NCI-H146 treated with DMSO at 0.1 percent for 48 hours (cell line): ENCODE measurements around the gene FNBP1.

Experiments
- DNase-seq: peaks from one replicate; lab custom pipeline; 2025; ENCODE audit not compliant: unreplicated experiment; lab: John Stamatoyannopoulos, UW

FNBP1 gene

DNA sequence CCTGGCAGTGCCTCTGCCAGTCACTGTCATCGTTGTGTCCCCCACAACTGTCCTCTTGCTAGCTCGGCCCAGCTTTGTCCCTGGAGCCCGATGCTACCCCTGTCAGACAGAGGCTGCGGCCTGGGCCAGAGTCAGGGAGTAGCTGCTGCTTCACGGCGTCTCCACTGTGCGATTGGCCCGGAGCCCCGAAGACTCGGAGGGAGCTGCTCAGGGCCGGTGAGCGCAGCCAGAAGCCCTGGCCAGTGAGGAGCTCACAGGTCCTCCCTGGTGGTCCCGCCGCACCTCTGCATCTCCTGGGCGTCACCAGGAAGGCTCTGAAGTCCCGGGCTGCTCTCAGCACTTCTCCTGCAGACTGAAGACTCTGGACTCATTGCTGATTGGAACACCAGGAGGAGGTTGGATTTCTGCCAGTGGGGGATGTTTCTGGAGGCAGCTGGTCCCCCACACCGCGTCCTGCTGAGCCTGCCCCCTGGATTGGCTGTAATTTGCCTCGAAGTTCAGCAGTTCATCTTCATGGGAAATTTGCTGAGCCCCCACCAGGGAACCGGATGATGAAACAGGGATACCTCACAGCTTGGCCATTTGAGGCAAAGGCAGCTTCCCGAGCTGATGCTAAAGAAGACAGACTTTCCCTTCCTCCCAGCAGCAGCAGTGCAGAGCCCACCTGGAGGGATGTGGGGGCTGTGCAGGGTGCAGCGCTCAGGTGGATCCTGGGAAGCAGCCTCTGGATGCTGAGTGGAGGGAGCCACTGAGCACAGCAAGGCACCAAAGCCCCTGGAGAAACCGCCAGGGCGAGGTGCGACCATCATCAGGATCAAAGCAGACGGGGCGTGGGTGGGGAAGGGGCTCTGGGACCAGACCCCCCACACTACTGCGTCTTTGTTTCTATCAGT, 162.1 kb downstream of the FNBP1 start:
- no peak for DNase-seq

DNA sequence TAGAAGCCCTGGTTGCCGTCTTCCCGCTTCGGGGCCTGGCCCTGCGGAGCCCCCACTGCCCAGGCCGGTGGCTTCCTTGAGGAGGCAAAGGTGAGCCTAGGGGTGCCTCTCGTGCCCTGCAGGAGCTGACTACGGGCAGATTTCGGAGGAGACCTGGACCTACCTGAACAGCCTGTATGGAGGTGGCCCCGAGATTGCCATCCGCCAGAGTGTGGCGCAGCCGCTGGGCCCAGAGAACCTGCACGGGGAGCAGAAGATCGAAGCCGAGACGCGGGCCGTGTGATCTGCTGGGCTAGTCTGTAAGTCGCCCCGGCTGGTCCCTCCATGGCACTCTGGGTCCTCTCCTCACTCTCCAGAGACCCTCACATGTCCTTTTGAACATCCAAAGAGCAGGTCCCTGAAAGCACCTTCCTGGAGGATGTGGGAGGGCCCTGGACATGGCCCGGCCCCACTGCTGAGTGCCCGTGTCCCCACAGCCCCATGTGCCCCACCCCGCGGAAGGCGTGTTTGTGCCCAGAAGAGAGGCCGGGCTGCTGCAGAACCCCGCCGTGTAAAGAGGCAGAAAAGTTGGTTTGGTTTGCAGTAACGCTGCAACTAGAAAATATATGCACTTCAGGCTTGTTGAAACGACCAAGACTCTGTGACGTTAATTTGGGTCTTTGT, 162.9 kb downstream of the FNBP1 start:
- DNase-seq: no peak

DNA sequence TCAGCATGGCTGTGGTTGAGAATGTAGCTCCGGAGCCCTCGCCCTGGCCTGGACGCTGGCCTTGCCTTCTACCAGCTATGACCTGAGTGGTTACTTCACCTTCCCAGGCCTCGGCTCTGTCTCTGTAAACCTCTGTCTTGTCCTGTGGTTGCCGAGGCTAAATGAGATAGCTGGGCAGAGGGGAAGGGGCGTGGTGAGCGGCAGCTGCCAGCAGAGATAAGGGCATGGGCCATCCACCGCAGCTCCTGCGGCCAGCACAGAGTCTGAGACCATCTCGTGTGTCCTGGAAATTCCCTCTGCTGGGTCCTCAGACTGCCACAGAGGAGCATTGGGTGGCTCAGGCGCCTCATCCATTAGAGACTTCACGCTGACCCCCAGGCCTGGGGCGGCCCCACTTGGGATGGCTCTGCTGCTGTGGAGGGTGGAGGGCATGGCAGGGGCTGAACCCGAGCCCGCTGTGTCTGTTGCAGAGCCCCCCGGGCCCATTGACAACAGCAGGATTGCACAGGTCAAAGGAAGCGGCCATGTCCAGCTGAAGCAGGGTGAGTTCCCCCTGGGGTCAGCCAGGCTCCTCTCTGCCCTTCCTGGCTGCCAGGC, 163.8 kb downstream of the FNBP1 start:
- DNase-seq: no peak

DNA sequence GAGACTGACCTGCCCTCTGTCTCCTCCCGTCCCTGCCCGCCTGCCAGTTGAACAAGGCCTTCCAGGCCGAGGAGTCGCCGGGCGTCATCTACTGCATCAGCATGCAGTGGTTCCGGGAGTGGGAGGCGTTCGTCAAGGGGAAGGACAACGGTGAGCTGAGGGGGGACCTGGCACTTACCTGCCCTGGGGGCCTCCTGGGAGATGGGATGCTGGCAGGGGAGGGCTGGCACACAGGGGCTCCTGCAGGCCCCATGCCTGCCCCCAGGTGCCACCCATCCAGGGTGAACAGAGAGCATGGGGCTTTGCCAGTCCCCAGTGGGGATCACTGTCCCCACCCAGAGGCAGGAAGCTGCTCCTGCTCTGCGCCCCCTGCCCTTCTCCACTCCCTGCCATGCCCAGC, 164.7 kb downstream of the FNBP1 start:
- no peak for DNase-seq

DNA sequence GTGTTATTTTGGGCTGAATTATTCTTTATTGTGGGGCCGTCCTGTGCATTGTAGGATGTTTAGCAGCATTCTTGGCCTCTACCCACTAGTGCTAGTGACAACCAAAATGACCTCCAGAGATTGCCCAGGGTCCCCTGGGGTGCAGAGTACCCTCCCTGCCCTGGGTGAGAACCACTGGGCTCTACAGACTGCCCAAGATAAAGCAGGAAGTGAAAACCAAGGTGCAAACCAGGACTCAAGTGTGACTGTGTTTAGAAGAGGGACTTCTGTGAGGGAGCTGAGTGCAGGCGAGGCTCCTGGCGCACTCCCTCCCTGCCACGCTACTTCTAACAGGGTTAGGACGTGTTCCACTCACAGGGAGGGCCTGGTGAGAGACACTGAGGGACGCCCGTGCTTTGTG, 166.2 kb downstream of the FNBP1 start:
- DNase-seq: no peak

DNA sequence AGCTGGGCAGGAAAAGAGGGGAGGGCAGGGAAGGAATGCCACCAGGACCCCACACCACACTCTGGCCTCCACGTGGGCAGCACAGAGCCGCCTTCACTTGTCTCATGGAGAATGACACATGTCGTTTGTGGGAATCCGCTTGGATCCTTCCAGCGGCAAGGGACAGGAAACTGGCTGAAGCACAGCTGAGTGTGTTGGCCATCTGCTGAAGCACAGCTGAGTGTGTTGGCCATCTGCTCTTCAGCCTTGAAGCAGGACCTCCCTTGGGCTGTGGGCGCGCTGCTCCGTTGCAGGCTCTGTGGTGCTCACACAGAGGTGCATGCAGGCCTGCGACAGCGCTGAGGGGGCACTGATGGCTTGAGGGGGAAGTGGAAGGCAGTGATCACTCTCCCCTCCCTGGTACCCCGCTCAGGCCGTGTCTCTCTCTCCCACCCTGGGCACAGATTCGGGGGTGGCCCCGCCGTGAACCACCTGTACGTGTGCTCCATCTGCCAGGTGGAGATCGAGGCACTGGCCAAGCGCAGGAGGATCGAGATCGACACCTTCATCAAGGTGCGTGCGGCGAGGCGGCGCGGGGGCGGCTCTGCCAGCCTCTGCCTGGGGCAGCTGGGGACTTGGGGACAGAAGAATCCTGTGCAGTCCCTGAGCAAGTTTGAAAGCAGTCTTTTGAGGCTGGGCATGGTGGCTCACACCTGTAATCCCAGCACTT, 167.1 kb downstream of the FNBP1 start:
- no peak for DNase-seq

DNA sequence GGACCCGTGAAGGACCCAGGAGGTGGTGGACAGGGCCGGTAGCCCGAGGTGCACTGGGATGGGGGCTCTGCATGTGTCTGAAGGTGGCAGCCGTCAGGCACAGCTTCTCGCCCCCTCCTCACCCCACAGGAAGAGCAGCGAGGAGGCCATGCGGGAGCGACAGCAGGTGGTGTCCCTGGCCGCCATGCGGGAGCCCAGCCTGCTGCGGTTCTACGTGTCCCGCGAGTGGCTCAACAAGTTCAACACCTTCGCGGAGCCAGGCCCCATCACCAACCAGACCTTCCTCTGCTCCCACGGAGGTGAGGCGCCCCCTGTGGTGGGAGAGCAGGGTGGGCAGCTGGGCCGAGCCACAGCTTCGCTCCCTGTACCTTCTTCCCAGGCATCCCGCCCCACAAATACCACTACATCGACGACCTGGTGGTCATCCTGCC, 167.8 kb downstream of the FNBP1 start:
- no peak for DNase-seq

DNA sequence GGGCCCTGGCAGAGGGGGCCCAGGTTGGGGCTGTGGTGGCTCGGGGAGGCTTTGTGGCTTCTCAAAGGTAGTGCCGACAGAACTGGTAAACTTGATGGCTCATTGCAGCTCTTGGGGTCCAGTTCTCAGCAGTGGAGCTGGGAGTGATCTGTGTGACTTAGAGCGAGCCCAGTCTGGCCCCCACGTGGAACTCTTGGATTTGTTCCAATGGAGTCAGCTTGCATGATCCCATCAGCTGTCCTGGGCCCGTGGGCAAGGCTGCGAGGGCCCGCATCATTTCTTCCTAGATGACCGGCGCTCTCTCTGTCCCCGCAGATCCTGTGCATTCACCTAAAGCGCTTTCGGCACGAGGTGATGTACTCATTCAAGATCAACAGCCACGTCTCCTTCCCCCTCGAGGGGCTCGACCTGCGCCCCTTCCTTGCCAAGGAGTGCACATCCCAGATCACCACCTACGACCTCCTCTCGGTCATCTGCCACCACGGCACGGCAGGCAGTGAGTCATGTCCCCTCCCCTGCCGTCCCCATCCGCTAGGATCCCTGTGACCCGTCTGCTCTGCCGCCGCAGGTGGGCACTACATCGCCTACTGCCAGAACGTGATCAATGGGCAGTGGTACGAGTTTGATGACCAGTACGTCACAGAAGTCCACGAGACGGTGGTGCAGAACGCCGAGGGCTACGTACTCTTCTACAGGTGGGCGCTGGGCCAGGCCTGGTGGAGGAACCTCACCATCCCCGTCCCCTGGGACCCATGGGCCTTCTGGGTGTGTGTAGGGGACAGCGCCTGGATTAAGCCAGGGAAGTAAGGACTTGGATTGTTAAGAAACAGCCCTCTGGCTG, 168.5 kb downstream of the FNBP1 start:
- DNase-seq: no peak

DNA sequence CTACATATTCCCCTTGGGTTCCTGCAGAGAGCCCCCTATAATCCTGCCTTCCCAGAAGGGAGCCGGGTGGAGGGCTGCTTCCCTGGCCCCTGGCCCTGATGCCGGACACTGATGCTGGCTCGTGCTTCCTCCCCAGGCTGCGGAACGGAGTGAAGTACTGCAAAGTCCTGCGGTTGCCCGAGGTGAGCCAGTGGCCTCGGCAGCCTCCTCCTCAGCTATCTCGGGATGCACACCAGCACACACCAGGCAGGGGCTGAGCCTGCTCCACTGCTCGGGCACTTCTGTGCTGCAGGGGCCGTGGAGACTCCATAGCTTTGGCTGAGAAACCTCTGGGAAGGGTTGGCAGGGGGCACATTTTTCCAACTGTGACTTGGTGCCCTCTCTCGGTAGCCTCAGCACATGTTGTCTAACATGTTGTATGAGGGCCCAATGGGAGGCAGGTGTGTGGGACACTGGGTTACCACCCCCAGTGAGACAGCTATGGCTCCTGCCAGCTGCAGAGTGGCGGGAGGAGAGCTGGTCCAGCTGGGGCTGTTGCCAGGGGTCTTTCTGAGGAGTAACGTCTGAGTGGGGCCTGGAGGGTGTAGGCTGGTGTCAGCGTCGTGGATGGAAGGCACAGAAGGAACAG, 169.3 kb downstream of the FNBP1 start:
- DNase-seq: no peak

DNA sequence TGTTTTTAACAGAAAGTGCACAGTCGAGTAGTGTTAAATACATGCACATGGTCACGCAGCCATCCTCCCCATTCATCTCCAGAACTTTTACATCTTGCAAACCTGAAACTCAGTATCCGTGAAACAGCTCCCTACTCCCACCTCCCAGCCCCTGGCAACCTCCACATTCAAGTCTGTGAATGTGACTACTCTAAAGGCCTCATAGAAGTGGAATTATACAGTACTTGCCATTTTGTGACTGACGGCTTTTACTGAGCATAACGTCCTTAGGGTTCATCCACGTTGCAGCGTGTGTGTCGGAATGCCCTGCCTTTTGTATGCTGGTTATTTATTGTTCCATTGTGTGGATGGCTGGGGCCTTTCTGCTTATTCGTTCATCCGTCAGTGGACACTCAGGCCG, 171.9 kb downstream of the FNBP1 start:
- no peak for DNase-seq

DNA sequence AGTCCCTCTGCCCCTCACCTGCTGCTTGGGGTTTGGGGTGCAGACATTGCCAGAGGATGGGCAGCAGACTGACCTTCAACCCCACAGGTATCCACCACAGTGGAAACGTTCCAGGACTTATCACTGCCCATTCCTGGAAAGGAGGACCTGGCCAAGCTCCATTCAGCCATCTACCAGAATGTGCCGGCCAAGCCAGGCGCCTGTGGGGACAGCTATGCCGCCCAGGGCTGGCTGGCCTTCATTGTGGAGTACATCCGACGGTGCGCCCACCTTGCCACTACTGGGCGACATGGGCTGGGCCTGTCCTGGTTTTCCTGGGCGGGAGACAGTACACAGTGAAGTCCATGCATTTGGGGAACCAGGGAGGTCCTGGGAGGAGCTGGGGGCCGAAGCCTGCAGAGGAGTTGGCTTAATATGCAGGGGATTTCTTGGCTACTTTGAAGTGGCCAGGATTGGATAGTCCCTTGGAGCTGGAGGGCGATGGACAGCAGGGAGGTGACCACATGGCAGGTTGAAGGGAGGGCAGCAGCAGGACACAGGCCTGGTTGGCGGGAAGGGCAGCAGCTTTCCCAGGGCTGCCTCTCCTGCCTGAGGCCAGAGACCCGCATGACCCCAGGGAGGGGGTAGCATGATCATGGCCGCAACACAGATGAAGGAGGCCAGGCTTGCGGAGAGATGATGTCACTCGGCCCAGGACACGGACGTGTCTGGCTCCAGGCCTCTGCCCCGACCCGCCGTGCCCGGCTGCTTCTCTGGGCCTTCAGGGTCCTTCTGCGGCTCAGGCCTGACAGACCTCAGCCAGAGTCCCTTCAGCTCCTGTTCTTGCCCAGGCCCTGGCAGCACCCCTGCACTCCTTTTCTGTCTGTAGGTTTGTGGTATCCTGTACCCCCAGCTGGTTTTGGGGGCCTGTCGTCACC, 173.1 kb downstream of the FNBP1 start:
- no peak for DNase-seq

DNA sequence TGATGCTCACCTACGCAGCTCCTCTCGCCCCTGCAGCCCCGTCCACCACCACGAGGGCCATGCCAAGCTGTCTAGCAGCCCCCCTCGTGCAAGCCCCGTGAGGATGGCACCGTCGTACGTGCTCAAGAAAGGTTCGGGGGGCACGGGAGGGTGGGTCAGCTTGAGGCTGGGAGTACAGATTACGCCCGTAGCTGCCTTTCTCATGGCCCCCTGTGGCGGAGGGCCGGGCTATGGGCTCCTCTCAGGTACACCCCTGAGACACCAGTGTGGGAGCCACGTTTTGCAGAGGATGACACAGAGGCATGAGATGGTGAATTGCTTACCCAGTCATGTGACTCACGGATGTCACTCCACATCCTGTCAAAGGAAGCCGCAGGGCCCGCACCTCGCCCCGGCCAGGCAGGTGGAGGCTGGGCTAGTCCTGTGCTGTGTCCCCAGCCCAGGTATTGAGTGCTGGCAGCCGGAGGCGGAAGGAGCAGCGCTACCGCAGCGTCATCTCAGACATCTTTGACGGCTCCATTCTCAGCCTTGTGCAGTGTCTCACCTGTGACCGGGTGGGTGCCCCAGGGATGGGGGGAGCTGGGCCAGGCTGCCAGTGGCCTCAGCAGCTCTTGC, 174.0 kb downstream of the FNBP1 start:
- no peak for DNase-seq

DNA sequence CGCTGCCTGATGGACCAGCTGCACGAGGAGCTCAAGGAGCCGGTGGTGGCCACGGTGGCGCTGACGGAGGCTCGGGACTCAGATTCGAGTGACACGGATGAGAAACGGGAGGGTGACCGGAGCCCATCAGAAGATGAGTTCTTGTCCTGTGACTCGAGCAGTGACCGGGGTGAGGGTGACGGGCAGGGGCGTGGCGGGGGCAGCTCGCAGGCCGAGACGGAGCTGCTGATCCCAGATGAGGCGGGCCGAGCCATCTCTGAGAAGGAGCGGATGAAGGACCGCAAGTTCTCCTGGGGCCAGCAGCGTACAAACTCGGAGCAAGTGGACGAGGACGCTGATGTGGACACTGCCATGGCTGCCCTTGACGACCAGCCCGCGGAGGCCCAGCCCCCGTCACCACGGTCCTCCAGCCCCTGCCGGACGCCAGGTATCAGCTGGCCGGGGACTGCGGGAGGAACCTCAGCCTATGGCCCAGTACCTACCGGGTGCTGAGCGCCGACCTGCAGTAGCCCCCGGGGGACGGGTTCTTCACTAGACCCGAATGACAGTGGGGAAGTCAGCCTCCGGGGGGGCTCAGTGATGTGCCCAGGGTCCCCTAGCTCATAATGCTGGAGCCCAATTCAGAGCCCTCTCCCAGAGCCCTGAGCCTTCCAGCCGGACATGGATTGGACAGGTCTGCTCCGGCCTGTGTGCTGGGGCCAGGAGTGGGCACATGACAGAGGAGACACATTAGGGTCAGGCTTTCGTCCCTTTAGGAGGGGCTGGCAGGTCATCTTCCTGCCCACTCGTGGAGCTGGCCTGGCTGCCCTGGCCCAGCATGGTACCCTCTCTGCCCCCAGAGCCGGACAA, 174.7 kb downstream of the FNBP1 start:
- no peak for DNase-seq

DNA sequence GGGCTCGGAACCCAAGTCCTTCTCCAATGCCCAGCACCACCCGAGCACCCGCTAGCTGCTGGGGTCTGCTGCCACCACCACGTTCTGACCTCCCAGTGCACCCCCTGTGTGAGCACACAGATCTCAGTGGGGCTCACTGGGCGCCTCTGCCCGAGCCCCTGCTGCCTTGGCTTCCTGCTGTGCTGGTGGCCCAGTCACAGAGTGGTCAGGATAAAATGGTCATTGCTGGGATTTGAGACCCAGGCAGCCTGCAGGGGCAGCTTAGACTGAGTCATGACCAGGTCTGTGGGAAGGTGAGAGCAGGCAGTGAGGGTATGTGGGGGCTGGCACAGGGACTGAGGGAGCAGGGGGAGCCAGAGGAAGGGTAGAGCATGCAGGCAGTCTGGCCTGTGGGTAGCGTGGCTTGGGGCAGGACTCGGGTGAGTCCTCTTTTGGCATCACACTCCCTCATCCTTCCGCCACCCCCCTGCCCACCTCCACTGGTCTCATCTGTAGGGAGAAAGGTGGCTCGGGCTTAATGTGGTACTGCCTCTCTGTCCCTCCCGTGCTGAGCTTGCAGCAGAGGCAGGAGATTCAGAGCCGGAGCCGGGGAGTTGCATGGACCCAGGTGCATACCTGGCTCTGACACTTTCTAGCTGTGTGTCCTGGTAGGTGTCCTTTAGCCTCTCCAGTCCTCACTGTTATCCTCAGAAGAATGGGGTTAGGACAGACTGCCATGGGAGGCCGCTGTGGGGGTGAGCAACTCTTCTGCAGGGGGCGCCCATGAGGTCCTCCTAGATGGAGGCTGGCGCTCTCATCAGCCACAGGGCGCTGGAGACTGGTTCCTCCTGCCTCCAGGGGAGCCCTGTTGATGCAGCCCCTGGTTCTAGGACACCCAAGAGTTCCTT, 175.6 kb downstream of the FNBP1 start:
- DNase-seq: no peak

DNA sequence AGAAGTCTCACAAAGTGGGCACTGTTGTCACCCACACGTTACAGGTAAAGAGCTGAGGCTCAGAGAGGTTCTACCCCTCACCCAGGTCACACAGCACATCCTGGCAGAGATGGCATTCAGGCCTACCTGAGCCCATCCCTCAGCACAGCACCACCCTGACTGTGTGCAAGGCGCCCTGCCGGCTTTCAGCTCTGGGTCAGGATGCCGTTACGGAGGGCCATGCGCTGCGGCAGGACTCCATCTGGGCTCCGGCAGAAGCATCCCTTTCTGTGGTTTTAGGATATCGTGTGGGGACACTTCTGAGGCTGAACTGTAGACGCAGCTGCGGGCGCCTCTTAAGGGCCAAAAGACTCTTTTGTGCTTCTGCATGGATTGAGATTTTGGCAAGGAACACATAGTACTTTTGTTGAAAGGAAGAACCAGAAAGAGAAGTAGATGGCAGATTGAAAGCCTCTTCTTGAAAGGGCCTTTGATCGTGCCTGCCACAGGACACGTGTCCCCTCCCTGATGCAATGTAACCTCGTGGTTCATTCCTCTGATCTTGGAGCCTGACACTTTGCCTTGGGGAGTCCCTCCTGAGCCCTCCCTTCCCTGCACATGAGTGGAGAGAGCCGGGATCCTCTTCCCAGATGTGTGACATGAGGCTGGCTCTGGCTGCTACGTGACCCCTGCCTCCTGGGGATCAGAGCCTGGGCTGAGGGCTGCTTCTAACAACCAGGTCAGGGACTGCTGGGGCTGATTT, 176.4 kb downstream of the FNBP1 start:
- DNase-seq: no peak

DNA sequence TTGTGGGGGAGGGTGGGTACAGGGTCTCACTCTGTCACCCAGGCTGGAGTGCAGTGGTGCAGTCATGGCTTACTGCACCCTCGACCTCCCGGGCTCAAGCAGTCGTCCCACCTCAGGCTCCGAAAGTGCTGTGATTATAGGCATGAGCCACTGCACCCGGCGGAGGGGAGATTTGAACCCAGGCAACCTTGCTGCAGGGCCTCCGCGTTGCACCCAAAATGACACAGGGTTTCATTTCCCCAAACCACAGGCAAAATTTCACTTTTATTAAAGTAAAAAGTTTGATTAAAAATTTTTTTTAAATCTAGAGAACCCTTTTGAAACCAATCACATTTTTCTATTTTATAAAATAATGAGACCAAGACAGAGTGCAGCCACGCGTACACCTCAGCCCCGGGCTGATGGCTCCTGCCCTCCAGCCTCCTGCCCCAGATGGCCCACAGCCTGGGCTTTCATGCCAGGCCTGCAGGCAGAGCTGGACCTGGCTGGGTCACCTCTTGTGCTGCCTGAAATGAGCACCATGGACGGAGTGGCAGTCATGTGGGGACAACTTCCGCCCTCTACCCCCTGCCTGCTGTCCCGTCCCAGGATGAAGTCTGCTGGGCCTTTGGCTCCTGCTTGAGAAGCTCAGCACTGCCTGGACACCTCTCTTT, 177.2 kb downstream of the FNBP1 start:
- no peak for DNase-seq
